Measurements from ENCODE around the gene LAMP1. TPM values are rescaled to one million over a fixed set of nuclear protein-coding genes. Genes with fewer than 3 reads are reported as not detected.

Gene LAMP1
- polyA plus RNA-seq, 1 of the 3 experiments (the other 2 are of a cell fraction), result 261 TPM

GRCh38 chr13:113258321-113259054 is 38.6 kb upstream of the LAMP1 start:
- 95% methylated on average over 5 of the region's 5 CpGs for WGBS (ENCODE audit: low lambda C conversion rate)
- CTCF ChIA-PET, result no interaction called here
- DNase-seq, result no peak
- no peaks in the 10 kb centered on the region for H3K4me1 ChIP-seq (ENCODE audit: control insufficient read depth in 1 of 2, insufficient read depth in 2 of 2, low read depth in 1 of 2, low read length in 1 of 2)
- H3K36me3 ChIP-seq (replicated peaks in 1 of 2; ENCODE audit: control insufficient read depth in 1 of 2, insufficient read depth in 2 of 2, low read length in 1 of 2), result peaks cover 61 to 76% of the 10 kb centered on the region in 2 experiments
- POLR2A ChIA-PET, result no interaction called here
- H3K9ac ChIP-seq, result no peak overlapping the region
- H3F3A ChIP-seq (replicated peaks; ENCODE audit: insufficient read depth), result no peaks in the 10 kb centered on the region
- H3K4me2 ChIP-seq, result no peak overlapping the region
- H2AFZ ChIP-seq (ENCODE audit: low read depth), result no peak overlapping the region
- no peaks in the 10 kb centered on the region for H3K79me2 ChIP-seq (ENCODE audit: insufficient read depth)
- no peaks in the 10 kb centered on the region for H3K27me3 ChIP-seq (ENCODE audit: insufficient read depth)
- TF ChIP-seq TCF12 (IDR thresholded peaks at IDR 0.05) (no peak), FOXM1 (IDR thresholded peaks at IDR 0.05; ENCODE audit: low read depth) (no peak), REST (IDR thresholded peaks at IDR 0.05; ENCODE audit: low read depth, low read length) (no peak), GATA2 (CRISPR knock-in tag; IDR thresholded peaks at IDR 0.05) (no peak), EZH2phosphoT487 (IDR thresholded peaks at IDR 0.05; ENCODE audit: borderline replicate concordance, low read depth) (no peak), SIN3A (IDR thresholded peaks at IDR 0.05; ENCODE audit: borderline replicate concordance, low read depth, low read length) (no peak), POLR2AphosphoS5 (IDR thresholded peaks at IDR 0.05; ENCODE audit: low read depth, low read length) (no peak), NRF1 (IDR thresholded peaks at IDR 0.05; ENCODE audit: low read depth, low read length) (no peak), CHD2 (IDR thresholded peaks at IDR 0.05; ENCODE audit: low read length, partially characterized antibody) (no peak), TAF1 (IDR thresholded peaks at IDR 0.05; ENCODE audit: borderline replicate concordance, low read depth, low read length) (no peak), MEF2A (IDR thresholded peaks at IDR 0.05; ENCODE audit: borderline replicate concordance, low read depth) (no peak), RAD21 (IDR thresholded peaks at IDR 0.05; ENCODE audit: low read length) (no peak), SMC3 (IDR thresholded peaks at IDR 0.05; ENCODE audit: low read depth, low read length) (no peak), USF2 (IDR thresholded peaks at IDR 0.05; ENCODE audit: borderline replicate concordance, low read depth, low read length) (no peak)
- no peaks in the 10 kb centered on the region for H3K9me2 ChIP-seq
- no peaks in the 10 kb centered on the region for H4K20me1 ChIP-seq (ENCODE audit: insufficient read depth)
- no peak overlapping the region for H3K4me3 ChIP-seq (ENCODE audit: low read depth in 2 of 2, low read length in 1 of 2)
- no peaks in the 10 kb centered on the region for H3K9me3 ChIP-seq
- H3K27ac ChIP-seq (ENCODE audit: low read depth in 2 of 2, low read length in 1 of 2), result no peak overlapping the region
